Esophagus muscularis mucosa (tissue), 4 donors: Measurements from ENCODE around the gene HOXD13. TPM values are rescaled to one million over a fixed set of nuclear protein-coding genes. Genes with fewer than 3 reads are reported as not detected.

Source experiments
- DNase-seq: peaks from one replicate; pipeline ENCODE4 v3.0.0-alpha.2; 2017; ENCODE audit errors: extremely low spot score
- H3K27ac ChIP-seq, 4 donors: fragments of 200-600 bp; sonication (generic); replicated peaks in 1 of 4; 1 replicate in 3 of 4; 2 replicates in 1 of 4; pipeline ENCODE4 v1.5.1; 2016 to 2019; ENCODE audit warnings: mild to moderate bottlenecking in 1 of 4
- H3K27me3 ChIP-seq, 4 donors: fragments of 200-600 bp; sonication (generic); one replicate each; pipeline versions ENCODE4 v1.5.1 to v1.6.0; 2016 to 2019
- H3K36me3 ChIP-seq, 4 donors: fragments of 200-600 bp; sonication (generic); one replicate each; pipeline ENCODE4 v1.5.1; 2016 to 2019
- H3K4me1 ChIP-seq, 4 donors: fragments of 200-600 bp; sonication (generic); one replicate each; pipeline ENCODE4 v1.5.1; 2016 to 2019
- H3K4me3 ChIP-seq, 4 donors: fragments of 200-600 bp; sonication (generic); 1 replicate in 2 of 4; 2 replicates in 2 of 4; pipeline ENCODE4 v1.5.1; 2016 to 2019; ENCODE audit warnings: mild to moderate bottlenecking in 4 of 4, moderate library complexity in 1 of 4
- H3K9me3 ChIP-seq, 4 donors: fragments of 200-600 bp; sonication (generic); 1 replicate in 3 of 4; 2 replicates in 1 of 4; pipeline ENCODE4 v1.5.1; 2016 to 2019
- CTCF ChIP-seq, 3 experiments: fragments of 200-600 bp in 2 of 3; fragments of 450-650 bp in 1 of 3; sonication (generic) in 2 of 3; IDR thresholded peaks; one replicate each; pipeline ENCODE4 v1.5.1; 2017 to 2019; ENCODE audit warnings: antibody characterized with exemption in 3 of 3, mild to moderate bottlenecking in 2 of 3, moderate library complexity in 1 of 3
- EP300 ChIP-seq: sonication (generic); formaldehyde crosslinking; IDR thresholded peaks from one replicate; pipeline ENCODE4 v1.6.1; 2017; ENCODE audit warnings: antibody characterized with exemption
- POLR2A ChIP-seq: fragments of 450-650 bp; IDR thresholded peaks from one replicate; pipeline ENCODE4 v1.6.1; 2017; ENCODE audit warnings: antibody characterized with exemption, moderate library complexity, mild to moderate bottlenecking, low read depth
- POLR2AphosphoS5 ChIP-seq, 2 donors: sonication (generic); formaldehyde crosslinking; IDR thresholded peaks; one replicate each; pipeline ENCODE4 v1.6.1; 2017; ENCODE audit warnings: antibody characterized with exemption in 2 of 2
- WGBS: methylation state at CpG from one replicate; pipeline ENCODE4 v1.1.5; 2018; 5-methylcytosine and 5-hydroxymethylcytosine counted together
- intact Hi-C: fragments of 100-400 bp; cut with DNase I; formaldehyde crosslinking; loops from one replicate; pipeline ENCODE4 v1.15.1; 2023
- total RNA-seq, 4 donors: library from RNA; depleted of rRNA; stranded (reverse); fragments of >200 nt; gene quantifications; one replicate each; pipeline versions ENCODE4 v1.1.0 to v1.2.1, GENCODE V29; 2016

The HOXD13 gene
- total RNA-seq, 4 donors from 2014 or later, result not detected

GRCh38 chr2:176101842-176102241 lies 9.3 kb downstream of the HOXD13 start:
- no peak for TF ChIP-seq CTCF (IDR thresholded peaks at IDR 0.05)
- TF ChIP-seq POLR2A, result no peak
- no peak for TF ChIP-seq EP300
- no peak for TF ChIP-seq POLR2AphosphoS5 (IDR thresholded peaks at IDR 0.05)
- H3K4me3 ChIP-seq, result no peak overlapping the region
- no peaks in the 10 kb centered on the region for H3K9me3 ChIP-seq
- WGBS, result 43% methylated on average over 5 of the region's 5 CpGs
- H3K27me3 ChIP-seq, result peaks cover 8 to 100% (median 94%) of the 10 kb centered on the region in 4 donors
- no peaks in the 10 kb centered on the region for H3K36me3 ChIP-seq
- peaks cover 23 to 68% (median 60%) of the 10 kb centered on the region in 4 donors for H3K4me1 ChIP-seq
- intact Hi-C loops, result no loop called here
- no peak overlapping the region for H3K27ac ChIP-seq
- no peak for DNase-seq

- Histone ChIP-seq H3K4me3 (no peak overlapping the region), H3K36me3 (no peaks in the 10 kb centered on the region), H3K27me3 (peaks cover 12 to 100% (median 93%) of the 10 kb centered on the region in 4 donors), H3K4me1 (peaks cover 22 to 68% (median 60%) of the 10 kb centered on the region in 4 donors), H3K9me3 (no peaks in the 10 kb centered on the region), H3K27ac (no peak overlapping the region)
- DNase-seq, result no peak
- intact Hi-C loops, result no loop called here
- TF ChIP-seq CTCF (IDR thresholded peaks at IDR 0.05) (no peak), POLR2A (no peak), POLR2AphosphoS5 (IDR thresholded peaks at IDR 0.05) (no peak), EP300 (no peak)
- WGBS, result 27% methylated on average over 7 of the region's 7 CpGs
Measured at GRCh38 chr2:176102309-176102866, 9.9 kb downstream of the HOXD13 start.

GRCh38 chr2:176103194-176103593 lies 10.7 kb downstream of the HOXD13 start:
- Histone ChIP-seq H3K9me3 (no peaks in the 10 kb centered on the region), H3K27me3 (peaks cover 12 to 99% (median 91%) of the 10 kb centered on the region in 4 donors), H3K27ac (no peak overlapping the region), H3K4me3 (no peak overlapping the region), H3K36me3 (no peaks in the 10 kb centered on the region), H3K4me1 (peaks cover 20 to 66% (median 58%) of the 10 kb centered on the region in 4 donors)
- TF ChIP-seq POLR2AphosphoS5 (IDR thresholded peaks at IDR 0.05) (no peak), CTCF (IDR thresholded peaks at IDR 0.05) (no peak), EP300 (no peak), POLR2A (no peak)
- intact Hi-C loops, result no loop called here
- no peak for DNase-seq
- WGBS, result 26% methylated on average over 7 of the region's 7 CpGs

GRCh38 chr2:176103742-176104315 lies 11.3 kb downstream of the HOXD13 start:
- DNase-seq, result no peak
- intact Hi-C loops, result no loop called here
- H3K4me1 ChIP-seq, result peaks cover 22 to 67% (median 60%) of the 10 kb centered on the region in 4 donors
- H3K9me3 ChIP-seq, result no peaks in the 10 kb centered on the region
- H3K27ac ChIP-seq, result no peak overlapping the region
- H3K36me3 ChIP-seq, result no peaks in the 10 kb centered on the region
- 5% methylated on average over 17 of the region's 17 CpGs for WGBS
- peaks cover 12 to 99% (median 90%) of the 10 kb centered on the region in 4 donors for H3K27me3 ChIP-seq
- peak overlapping the region in 1 of 4 donors; percentile 22 for H3K4me3 ChIP-seq
- no peak for TF ChIP-seq POLR2AphosphoS5 (IDR thresholded peaks at IDR 0.05)
- TF ChIP-seq CTCF (IDR thresholded peaks at IDR 0.05), result no peak
- no peak for TF ChIP-seq POLR2A
- TF ChIP-seq EP300, result no peak
